ENCODE results near the gene ZNF189.
A peak's percentile ranks its signal among the peaks of the same experiment; 100 is the strongest.

The ZNF189 gene

GRCh38 chr9:101455656-101456240, 57.1 kb downstream of the ZNF189 start:
- no peak for DNase-seq

DNA sequence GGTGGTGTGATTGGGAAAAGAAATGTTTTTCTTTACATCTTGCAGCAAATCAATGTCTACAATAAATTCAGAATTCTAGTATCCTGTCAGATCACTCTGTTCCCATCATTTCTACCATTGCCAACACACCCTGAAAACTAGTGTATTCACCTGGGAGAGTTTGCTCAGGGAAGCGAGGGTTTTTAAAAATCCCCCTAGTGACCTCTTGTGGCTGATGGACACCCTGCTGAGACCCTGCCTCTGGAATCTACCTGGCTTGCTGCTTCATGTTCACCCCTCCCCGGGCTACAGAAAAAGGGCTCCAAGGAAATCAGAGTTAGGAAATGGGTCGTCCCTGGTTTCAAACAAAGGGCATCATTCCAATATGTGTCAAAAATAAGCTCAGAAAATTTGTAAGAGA, 58.4 kb downstream of the ZNF189 start:
- no peak for DNase-seq

GRCh38 chr9:101458963-101459631, 60.4 kb downstream of the ZNF189 start:
- DNase-seq, result peak; percentile 5

All from stimulated activated CD4-positive, alpha-beta T cell treated with anti-CD3 and anti-CD28 coated beads, Interleukin-4, amount 100 ng/mL, for 24 hours (primary cell).